ENCODE data around the gene IL3RA.

IL3RA gene

DNA sequence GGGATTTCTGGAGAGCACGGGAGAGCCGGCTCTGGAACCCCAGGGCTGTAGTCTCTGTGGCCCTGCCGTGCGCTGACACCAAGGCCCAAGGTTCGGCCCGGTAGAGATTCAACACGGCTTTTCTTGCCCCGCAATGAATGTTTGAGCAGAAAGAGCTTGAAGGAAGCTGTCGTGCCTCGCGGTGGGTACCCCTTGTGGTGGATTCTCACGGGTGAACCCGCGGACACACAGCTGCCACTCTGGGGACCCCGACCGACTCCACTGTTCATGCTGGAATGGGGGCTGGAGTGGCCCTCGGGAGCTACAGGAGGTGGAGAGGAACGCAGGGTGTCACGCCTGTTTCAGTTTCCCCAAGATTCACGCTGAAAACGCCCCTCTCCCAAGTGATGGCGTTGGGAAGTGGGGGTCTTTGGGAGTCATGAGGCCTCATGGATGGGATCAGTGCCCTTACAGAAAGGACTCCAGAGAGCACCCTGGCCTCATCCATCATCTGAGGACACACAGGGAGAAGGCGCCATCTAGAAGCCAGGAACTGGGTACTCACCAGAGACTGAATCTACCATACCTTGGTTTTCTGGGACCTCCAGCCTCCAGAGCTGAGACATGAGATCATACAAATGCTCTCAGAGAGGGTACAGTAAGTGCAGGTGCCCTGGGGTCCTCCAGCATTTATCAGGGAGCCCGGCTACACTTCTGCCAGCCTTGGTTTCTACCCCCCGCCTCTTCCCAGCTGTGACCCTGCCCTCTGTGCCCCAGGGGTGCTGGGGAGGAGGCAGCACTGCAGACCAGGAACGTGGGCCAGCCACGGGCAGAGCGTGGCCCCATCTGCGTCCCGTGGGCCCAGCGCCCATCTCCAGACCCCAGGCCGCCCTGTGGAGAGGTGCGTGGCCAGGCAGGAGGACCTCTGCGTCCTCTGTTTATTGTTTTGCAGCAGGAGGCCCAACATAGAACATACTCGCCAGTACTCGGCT, 49.0 kb downstream of the IL3RA start:
- no peak for DNase-seq (ENCODE audit: low read depth)
- no peak overlapping the region for H3K4me3 ChIP-seq (ENCODE audit: low read depth, low read length)
- TF ChIP-seq, protein P1, sequence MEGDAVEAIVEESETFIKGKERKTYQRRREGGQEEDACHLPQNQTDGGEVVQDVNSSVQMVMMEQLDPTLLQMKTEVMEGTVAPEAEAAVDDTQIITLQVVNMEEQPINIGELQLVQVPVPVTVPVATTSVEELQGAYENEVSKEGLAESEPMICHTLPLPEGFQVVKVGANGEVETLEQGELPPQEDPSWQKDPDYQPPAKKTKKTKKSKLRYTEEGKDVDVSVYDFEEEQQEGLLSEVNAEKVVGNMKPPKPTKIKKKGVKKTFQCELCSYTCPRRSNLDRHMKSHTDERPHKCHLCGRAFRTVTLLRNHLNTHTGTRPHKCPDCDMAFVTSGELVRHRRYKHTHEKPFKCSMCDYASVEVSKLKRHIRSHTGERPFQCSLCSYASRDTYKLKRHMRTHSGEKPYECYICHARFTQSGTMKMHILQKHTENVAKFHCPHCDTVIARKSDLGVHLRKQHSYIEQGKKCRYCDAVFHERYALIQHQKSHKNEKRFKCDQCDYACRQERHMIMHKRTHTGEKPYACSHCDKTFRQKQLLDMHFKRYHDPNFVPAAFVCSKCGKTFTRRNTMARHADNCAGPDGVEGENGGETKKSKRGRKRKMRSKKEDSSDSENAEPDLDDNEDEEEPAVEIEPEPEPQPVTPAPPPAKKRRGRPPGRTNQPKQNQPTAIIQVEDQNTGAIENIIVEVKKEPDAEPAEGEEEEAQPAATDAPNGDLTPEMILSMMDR (IDR thresholded peaks at IDR 0.05; ENCODE audit: insufficient read depth, low read depth, low read length, missing control alignments), result no peak

DNA sequence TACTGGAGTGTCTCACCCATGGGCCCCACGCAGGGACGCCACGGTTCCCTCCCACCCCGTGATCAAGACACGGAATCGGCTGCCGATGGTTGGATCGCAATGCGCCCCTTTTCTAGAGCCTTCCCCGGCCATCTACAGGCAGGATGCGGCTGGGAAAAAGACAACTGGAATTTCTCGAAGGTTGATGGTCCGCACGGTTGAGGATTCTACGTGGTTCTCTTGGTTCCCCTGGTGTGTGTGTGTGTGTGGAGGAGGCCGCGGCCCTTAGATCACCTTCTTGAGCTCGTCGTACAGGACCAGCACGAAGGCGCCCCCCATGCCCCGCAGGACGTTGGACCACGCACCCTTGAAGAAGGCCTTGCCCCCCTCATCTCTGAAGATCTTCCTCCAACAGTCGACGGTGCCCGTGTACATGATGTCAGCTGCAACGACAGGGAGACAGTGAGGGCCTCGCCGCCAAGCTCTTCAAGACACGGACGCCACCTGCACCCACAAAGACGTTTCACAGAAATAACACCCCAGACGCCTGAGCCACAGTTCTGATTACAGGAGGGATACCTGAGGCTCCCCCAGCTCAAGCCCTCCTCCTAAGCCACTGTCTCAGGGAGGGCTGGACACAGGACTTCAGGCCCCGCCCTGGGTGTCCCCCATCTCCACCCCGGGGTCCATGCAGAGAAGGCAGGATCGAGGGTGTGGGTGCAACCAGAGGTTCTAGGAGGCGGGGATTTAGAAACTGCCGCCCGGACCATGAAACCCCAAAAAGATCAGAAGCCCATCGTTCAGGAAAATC, 49.9 kb downstream of the IL3RA start:
- DNase-seq (ENCODE audit: low read depth), result no peak
- no peak overlapping the region for H3K4me3 ChIP-seq (ENCODE audit: low read depth, low read length)
- TF ChIP-seq, protein P1 (IDR thresholded peaks at IDR 0.05; ENCODE audit: insufficient read depth, low read depth, low read length, missing control alignments), result no peak

DNA sequence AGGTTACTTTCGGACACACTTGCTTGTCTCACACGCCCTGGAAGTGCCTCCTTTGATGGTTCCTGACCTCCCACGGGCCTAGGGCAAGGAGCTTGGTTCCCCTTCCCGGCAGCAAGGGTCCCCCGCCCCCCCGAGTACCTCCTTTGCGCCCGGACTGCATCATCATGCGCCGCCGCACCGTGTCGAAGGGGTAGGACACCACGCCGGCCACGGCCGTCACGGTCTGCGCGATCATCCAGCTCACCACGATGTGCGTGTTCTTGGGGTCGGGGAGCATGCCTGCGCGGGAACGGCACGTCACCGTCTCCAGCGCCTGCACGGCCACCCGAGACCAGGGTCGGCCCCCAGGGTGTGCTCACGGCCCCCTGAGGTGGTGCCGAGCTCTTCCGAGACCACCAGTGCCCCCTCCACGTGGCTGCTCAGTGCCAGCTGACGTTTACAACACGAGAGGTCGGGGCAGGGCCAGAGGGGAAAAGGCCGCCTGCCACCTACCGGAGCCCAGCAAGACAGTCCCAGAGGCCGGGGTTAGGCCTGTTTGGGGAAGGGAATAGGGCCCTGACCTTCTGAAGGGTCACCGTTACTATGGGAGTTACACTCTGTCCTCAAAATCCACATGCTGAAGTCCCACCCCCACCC, 50.7 kb downstream of the IL3RA start:
- TF ChIP-seq, protein P1 (IDR thresholded peaks at IDR 0.05; ENCODE audit: insufficient read depth, low read depth, low read length, missing control alignments), result no peak
- no peak for DNase-seq (ENCODE audit: low read depth)
- no peak overlapping the region for H3K4me3 ChIP-seq (ENCODE audit: low read depth, low read length)

DNA sequence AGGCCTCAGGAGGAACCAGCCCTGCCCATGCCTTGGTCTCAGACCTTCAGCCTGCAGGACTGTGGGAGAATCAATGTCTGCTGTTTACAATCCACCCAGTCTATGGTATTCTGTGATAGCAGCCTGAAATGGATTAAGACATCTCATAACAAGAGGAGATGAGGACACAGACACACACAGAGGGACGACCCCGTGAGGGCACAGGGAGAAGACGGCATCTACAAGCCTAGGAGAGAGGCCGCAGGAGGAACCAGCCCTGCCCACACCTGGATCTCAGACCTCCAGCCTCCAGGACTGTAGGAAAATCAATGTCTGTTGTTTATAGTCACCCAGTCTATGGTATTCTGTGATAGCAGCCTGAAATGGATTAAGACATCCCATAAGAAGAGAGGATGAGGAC, 52.1 kb downstream of the IL3RA start:
- H3K4me3 ChIP-seq (ENCODE audit: low read depth, low read length), result no peak overlapping the region
- no peak for DNase-seq (ENCODE audit: low read depth)
- TF ChIP-seq, protein P1 (IDR thresholded peaks at IDR 0.05; ENCODE audit: insufficient read depth, low read depth, low read length, missing control alignments), result no peak

DNA sequence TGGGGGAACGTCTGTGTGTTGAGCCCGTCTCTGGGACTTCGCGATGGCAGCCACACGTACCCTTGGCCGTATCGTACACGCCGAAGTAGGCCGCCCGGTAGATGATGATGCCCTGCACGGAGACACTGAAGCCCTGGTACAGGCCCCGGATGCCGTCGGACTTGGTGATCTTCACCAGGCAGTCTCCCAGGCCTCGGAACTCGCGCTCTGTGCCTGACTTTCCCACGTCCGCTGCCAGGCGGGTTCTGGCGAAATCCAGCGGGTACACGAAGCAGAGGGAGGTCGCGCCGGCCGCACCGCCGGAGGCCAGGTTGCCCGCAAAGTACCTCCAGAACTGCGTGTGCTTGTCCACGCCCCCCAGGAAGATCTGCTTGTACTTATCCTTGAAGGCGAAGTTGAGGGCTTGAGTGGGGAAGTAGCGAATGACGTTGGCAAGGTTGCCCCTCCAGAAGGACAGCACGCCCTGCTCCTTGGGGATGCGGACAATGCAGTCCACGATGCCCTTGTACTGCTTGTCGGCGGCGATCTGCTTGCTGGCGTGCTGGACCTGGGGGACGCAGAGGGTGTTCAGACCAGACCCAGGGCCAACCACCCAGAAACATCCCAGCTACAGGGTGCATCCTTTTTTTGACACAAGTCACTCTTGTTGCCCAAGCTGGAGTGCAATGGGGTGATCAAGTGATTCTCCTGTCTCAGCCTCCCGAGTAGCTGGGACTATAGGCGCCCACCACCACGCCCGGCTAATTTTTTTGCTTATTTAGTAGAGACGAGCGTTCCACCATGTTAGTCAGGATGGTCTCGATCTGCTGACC, 52.8 kb downstream of the IL3RA start:
- no peak for DNase-seq (ENCODE audit: low read depth)
- TF ChIP-seq, protein P1 (IDR thresholded peaks at IDR 0.05; ENCODE audit: insufficient read depth, low read depth, low read length, missing control alignments), result no peak
- no peak overlapping the region for H3K4me3 ChIP-seq (ENCODE audit: low read depth, low read length)

DNA sequence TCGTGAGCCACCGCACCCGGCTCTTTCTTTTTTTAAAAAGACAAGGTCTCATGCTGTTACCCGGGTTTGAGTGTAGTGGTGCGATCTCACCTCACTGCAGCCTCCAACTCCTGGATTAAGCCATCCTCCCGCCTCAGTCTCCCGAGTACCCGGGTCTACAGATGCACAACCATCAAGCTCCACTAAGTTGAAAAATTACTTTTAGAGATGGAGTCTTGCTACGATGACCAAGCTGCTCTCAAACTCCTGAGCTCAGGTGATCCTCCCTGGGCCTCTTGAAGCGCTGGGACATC, 53.4 kb downstream of the IL3RA start:
- TF ChIP-seq, protein P1 (IDR thresholded peaks at IDR 0.05; ENCODE audit: insufficient read depth, low read depth, low read length, missing control alignments), result no peak
- no peak overlapping the region for H3K4me3 ChIP-seq (ENCODE audit: low read depth, low read length)
- no peak for DNase-seq (ENCODE audit: low read depth)

Data from GM12865 (cell line).